Urinary bladder (tissue), 4 donors: ENCODE measurements around the gene RAMACL. TPM values are rescaled to one million over a fixed set of nuclear protein-coding genes. Genes with fewer than 3 reads are reported as not detected.
A peak's percentile ranks its signal among the peaks of the same experiment; 100 is the strongest.

Experiments
- DNase-seq: peaks from one replicate; pipeline ENCODE4 v3.0.0-alpha.2; 2015; ENCODE audit errors: extremely low spot score
- H3K27ac ChIP-seq: one replicate; pipeline ENCODE4 v1.5.1; 2013; ENCODE audit warnings: low read depth, mild to moderate bottlenecking, moderate library complexity
- H3K36me3 ChIP-seq: one replicate; pipeline ENCODE4 v1.6.1; 2013; ENCODE audit warnings: mild to moderate bottlenecking, moderate library complexity; ENCODE audit not compliant: insufficient read depth
- H3K4me1 ChIP-seq: one replicate; pipeline ENCODE4 v1.6.1; 2013; ENCODE audit warnings: mild to moderate bottlenecking, moderate library complexity; ENCODE audit not compliant: insufficient read depth
- H3K4me3 ChIP-seq: one replicate; pipeline ENCODE4 v1.5.1; 2013; ENCODE audit warnings: low read depth, low read length
- WGBS: extraction: QIAGEN DNeasy Blood & Tissue Kit; methylation state at CpG from one replicate; pipeline ENCODE4 v1.1.7; 2013; 5-methylcytosine and 5-hydroxymethylcytosine counted together
- polyA plus RNA-seq: library from polyadenylated mRNA; stranded (reverse); fragments of 200-250 nt; gene quantifications from one replicate; pipeline ENCODE4 v1.2.3, GENCODE V29; 2013
- total RNA-seq: library from RNA; depleted of rRNA; stranded (reverse); fragments of >200 nt; gene quantifications from one replicate; pipeline ENCODE4 v1.2.3, GENCODE V29; 2014
- donor health status: healthy with polysubstance abuse.
- donor health status: healthy.

Gene RAMACL
- total and polyA plus RNA-seq, 2 donors = 0.37 to 6.0 TPM

- Histone ChIP-seq H3K27ac (peak overlapping the region; percentile 72), H3K4me1 (peaks cover 4% of the 10 kb centered on the region), H3K36me3 (no peaks in the 10 kb centered on the region), H3K4me3 (no peak overlapping the region)
- DNase-seq = no peak
- WGBS = 51% methylated on average over 16 of the region's 16 CpGs
These were observed 29.6 kb downstream of the RAMACL start for GRCh38 chr6:166556863-166557322.

GRCh38 chr6:166556336-166556735 lies 30.1 kb downstream of the RAMACL start:
- Histone ChIP-seq H3K4me1 (peaks cover 4% of the 10 kb centered on the region), H3K4me3 (no peak overlapping the region), H3K36me3 (no peaks in the 10 kb centered on the region), H3K27ac (peak overlapping the region; percentile 61)
- no peak for DNase-seq

GRCh38 chr6:166555086-166555485 lies 31.4 kb downstream of the RAMACL start:
- H3K4me3 ChIP-seq = no peak overlapping the region
- H3K27ac ChIP-seq = no peak overlapping the region
- 78% methylated on average over 6 of the region's 6 CpGs for WGBS
- DNase-seq = no peak
- H3K4me1 ChIP-seq = peaks cover 4% of the 10 kb centered on the region
- no peaks in the 10 kb centered on the region for H3K36me3 ChIP-seq

- no peak for DNase-seq
- no peak overlapping the region for H3K27ac ChIP-seq
- peaks cover 4% of the 10 kb centered on the region for H3K4me1 ChIP-seq
- 43% methylated on average over 8 of the region's 8 CpGs for WGBS
- no peak overlapping the region for H3K4me3 ChIP-seq
- no peaks in the 10 kb centered on the region for H3K36me3 ChIP-seq
These were observed 32.2 kb downstream of the RAMACL start for GRCh38 chr6:166554316-166554715.

- Histone ChIP-seq H3K4me1 (peaks cover 4% of the 10 kb centered on the region), H3K4me3 (no peak overlapping the region), H3K36me3 (no peaks in the 10 kb centered on the region), H3K27ac (no peak overlapping the region)
- no peak for DNase-seq
- 32% methylated on average over 13 of the region's 13 CpGs for WGBS
These were observed 32.8 kb downstream of the RAMACL start for GRCh38 chr6:166553563-166554271.

- H3K4me1 ChIP-seq = peaks cover 4% of the 10 kb centered on the region
- H3K4me3 ChIP-seq = no peak overlapping the region
- H3K27ac ChIP-seq = no peak overlapping the region
- no peak for DNase-seq
- WGBS = 86% methylated on average over 7 of the region's 7 CpGs
- no peaks in the 10 kb centered on the region for H3K36me3 ChIP-seq
These were observed 33.9 kb downstream of the RAMACL start for GRCh38 chr6:166552600-166552999.

GRCh38 chr6:166551754-166552495 lies 34.6 kb downstream of the RAMACL start:
- no peak for DNase-seq
- WGBS = 88% methylated on average over 16 of the region's 16 CpGs
- Histone ChIP-seq H3K36me3 (no peaks in the 10 kb centered on the region), H3K4me1 (peaks cover 4% of the 10 kb centered on the region), H3K4me3 (no peak overlapping the region), H3K27ac (no peak overlapping the region)

- 94% methylated on average over 6 of the region's 6 CpGs for whole genome bisulfite sequencing
- no peak for DNase-seq
- H3K4me3 ChIP-seq = no peak overlapping the region
- H3K36me3 ChIP-seq = no peaks in the 10 kb centered on the region
- H3K27ac ChIP-seq = no peak overlapping the region
- no peaks in the 10 kb centered on the region for H3K4me1 ChIP-seq
These were observed 39.8 kb downstream of the RAMACL start for GRCh38 chr6:166546653-166547052.

GRCh38 chr6:166545156-166546034 lies 41.1 kb downstream of the RAMACL start:
- DNase-seq = no peak
- 88% methylated on average over 19 of the region's 19 CpGs for WGBS
- H3K4me3 ChIP-seq = no peak overlapping the region
- H3K4me1 ChIP-seq = no peaks in the 10 kb centered on the region
- no peaks in the 10 kb centered on the region for H3K36me3 ChIP-seq
- H3K27ac ChIP-seq = no peak overlapping the region

GRCh38 chr6:166544296-166544605 lies 42.2 kb downstream of the RAMACL start:
- DNase-seq = no peak
- Histone ChIP-seq H3K4me3 (no peak overlapping the region), H3K36me3 (no peaks in the 10 kb centered on the region), H3K27ac (no peak overlapping the region), H3K4me1 (no peaks in the 10 kb centered on the region)
- 87% methylated on average over 10 of the region's 10 CpGs for WGBS

GRCh38 chr6:166543603-166544295 lies 42.7 kb downstream of the RAMACL start:
- DNase-seq = no peak
- 80% methylated on average over 9 of the region's 9 CpGs for WGBS

GRCh38 chr6:166542580-166542912 lies 43.9 kb downstream of the RAMACL start:
- Histone ChIP-seq H3K27ac (no peak overlapping the region), H3K4me3 (no peak overlapping the region)
- 61% methylated on average over 4 of the region's 4 CpGs for WGBS

More at GRCh38 chr6:166543603-166544295, 42.7 kb downstream of the RAMACL start:
- Histone ChIP-seq H3K4me3 (no peak overlapping the region), H3K27ac (no peak overlapping the region), H3K4me1 (no peaks in the 10 kb centered on the region), H3K36me3 (no peaks in the 10 kb centered on the region)

GRCh38 chr6:166541876-166542579 lies 44.5 kb downstream of the RAMACL start:
- DNase-seq = no peak
- no peaks in the 10 kb centered on the region for H3K36me3 ChIP-seq
- H3K27ac ChIP-seq = no peak overlapping the region
- no peak overlapping the region for H3K4me3 ChIP-seq
- no peaks in the 10 kb centered on the region for H3K4me1 ChIP-seq
- WGBS = 75% methylated on average over 12 of the region's 12 CpGs

More at GRCh38 chr6:166542580-166542912, 43.9 kb downstream of the RAMACL start:
- Histone ChIP-seq H3K36me3 (no peaks in the 10 kb centered on the region), H3K4me1 (no peaks in the 10 kb centered on the region)
- no peak for DNase-seq
